ENCODE results near the gene GCNA. TPM values are rescaled to one million over a fixed set of nuclear protein-coding genes. Genes with fewer than 3 reads are reported as not detected.
A peak's percentile ranks its signal among the peaks of the same experiment; 100 is the strongest.

GCNA gene
- total RNA-seq, 4 donors from 2014 or later, result 3.0 to 15.7 (median 4.9) TPM

DNA sequence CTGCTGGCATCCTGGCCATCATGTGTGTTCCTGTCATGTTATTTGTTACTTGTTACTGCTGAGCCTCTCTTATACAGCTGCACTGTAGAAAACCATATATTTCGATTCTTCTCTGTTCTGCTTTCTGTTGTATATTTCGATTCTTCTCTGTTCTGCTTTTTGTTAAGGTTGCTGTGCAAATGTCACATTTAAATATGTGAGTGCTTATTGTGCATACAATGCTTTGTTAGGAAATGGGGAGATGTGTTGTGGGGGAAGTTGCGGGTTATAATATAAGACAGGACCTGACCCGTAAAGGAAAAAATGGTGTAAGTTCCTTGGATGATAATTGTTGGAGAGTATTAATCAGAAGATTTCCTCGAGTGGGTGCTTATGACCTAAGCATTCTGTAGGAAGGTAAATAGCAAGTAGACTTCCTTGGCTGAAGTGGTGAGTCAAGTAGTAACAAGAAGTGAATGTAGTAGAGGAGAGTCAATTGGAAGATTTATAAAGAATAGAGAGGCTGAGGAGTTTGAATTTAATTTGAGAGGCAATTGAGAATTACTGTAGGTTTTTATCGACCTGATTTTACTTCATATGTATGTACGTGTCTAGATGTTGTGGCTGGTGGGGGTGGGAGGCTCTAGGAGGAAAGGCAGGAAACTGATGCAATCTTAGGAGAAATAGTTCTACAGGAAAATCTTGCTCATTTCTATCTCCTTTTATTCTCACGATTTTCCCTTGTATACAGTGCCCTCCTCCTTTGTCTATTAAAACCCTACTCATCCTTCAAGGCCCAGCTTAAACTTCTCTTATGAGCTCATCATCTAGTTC lies 36.8 kb upstream of the GCNA start:
- Histone ChIP-seq H3K4me1 (peaks cover 0 to 30% (median 3%) of the 10 kb centered on the region in 4 donors), H3K9me3 (no peaks in the 10 kb centered on the region), H3K4me3 (no peak overlapping the region), H3K27me3 (no peaks in the 10 kb centered on the region), H3K27ac (peak overlapping the region; percentile 5 to 55 (median 17)), H3K36me3 (peaks cover 0 to 18% (median 0%) of the 10 kb centered on the region in 3 donors)
- TF ChIP-seq POLR2A (IDR thresholded peaks at IDR 0.05) (no peak), CTCF (IDR thresholded peaks at IDR 0.05) (no peak)
- DNase-seq, result no peak

GRCh38 chrX:71542411-71542810 lies 35.8 kb upstream of the GCNA start:
- no peaks in the 10 kb centered on the region for H3K27me3 ChIP-seq
- DNase-seq, result no peak
- no peak overlapping the region for H3K4me3 ChIP-seq
- H3K9me3 ChIP-seq, result no peaks in the 10 kb centered on the region
- peaks cover 0 to 28% (median 0%) of the 10 kb centered on the region in 3 donors for H3K36me3 ChIP-seq
- H3K4me1 ChIP-seq, result peaks cover 0 to 30% (median 3%) of the 10 kb centered on the region in 4 donors
- TF ChIP-seq POLR2A (IDR thresholded peaks at IDR 0.05) (no peak), CTCF (IDR thresholded peaks at IDR 0.05) (no peak)
- H3K27ac ChIP-seq, result peak overlapping the region in 1 of 4 donors; percentile 5

GRCh38 chrX:71542825-71543224 lies 35.4 kb upstream of the GCNA start:
- Histone ChIP-seq H3K27me3 (no peaks in the 10 kb centered on the region), H3K4me1 (peaks cover 0 to 30% (median 3%) of the 10 kb centered on the region in 4 donors), H3K36me3 (peaks cover 0 to 32% (median 0%) of the 10 kb centered on the region in 3 donors), H3K4me3 (no peak overlapping the region), H3K27ac (no peak overlapping the region), H3K9me3 (no peaks in the 10 kb centered on the region)
- TF ChIP-seq POLR2A (IDR thresholded peaks at IDR 0.05) (no peak), CTCF (IDR thresholded peaks at IDR 0.05) (no peak)
- no peak for DNase-seq

DNA sequence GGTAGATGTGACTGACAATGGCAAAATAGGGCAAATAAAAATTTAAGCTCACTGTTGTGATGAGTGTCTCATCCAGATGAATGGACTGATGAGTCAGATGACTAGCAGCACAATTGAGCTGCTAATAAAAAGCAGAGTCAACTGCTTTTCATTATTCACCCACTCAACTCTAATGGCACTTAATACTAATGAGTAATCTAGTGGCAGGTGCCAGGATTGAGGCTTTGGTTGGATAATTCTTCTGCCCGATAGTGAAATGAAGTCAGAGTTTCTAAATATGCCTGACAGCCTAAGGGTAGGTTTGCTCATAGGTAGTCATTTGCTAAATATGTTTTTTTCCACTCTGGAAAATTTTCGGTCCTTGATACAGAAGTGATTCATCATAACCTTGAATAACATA lies 34.9 kb upstream of the GCNA start:
- no peak for TF ChIP-seq POLR2A (IDR thresholded peaks at IDR 0.05)
- TF ChIP-seq CTCF (IDR thresholded peaks at IDR 0.05), result no peak
- DNase-seq, result no peak
- Histone ChIP-seq H3K4me1 (peaks cover 0 to 30% (median 3%) of the 10 kb centered on the region in 4 donors), H3K4me3 (no peak overlapping the region), H3K36me3 (peaks cover 0 to 36% (median 0%) of the 10 kb centered on the region in 3 donors), H3K9me3 (no peaks in the 10 kb centered on the region), H3K27ac (no peak overlapping the region), H3K27me3 (no peaks in the 10 kb centered on the region)

DNA sequence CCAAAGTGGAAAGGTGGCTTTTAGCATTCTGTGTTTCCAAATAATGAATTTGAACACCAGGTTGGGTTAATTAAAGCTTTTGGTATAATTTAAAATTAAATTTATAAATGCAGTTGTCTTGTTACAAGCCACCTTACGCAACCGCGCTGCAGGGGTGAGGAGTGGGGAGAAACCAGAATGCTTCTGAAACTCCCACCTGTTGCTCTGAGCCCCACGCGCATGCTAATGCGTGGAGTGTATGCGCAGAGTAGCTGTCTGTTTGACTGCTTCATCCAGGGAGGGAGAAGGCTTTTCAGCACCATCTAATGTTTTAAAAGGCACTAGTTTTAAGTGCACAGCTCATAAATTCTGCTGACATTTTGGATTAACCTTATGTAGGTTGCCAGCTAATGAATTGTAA lies 32.9 kb upstream of the GCNA start:
- H3K27ac ChIP-seq, result no peak overlapping the region
- DNase-seq, result no peak
- TF ChIP-seq POLR2A (IDR thresholded peaks at IDR 0.05), result no peak
- TF ChIP-seq CTCF (IDR thresholded peaks at IDR 0.05), result no peak
- H3K4me1 ChIP-seq, result peaks cover 0 to 19% (median 0%) of the 10 kb centered on the region in 4 donors
- no peaks in the 10 kb centered on the region for H3K27me3 ChIP-seq
- no peaks in the 10 kb centered on the region for H3K9me3 ChIP-seq
- H3K4me3 ChIP-seq, result no peak overlapping the region
- H3K36me3 ChIP-seq, result peaks cover 0 to 42% (median 0%) of the 10 kb centered on the region in 3 donors
